Erythroblast (primary cell): ENCODE results near the gene IRAK2.

Source experiments
- GATA1 ChIP-seq: IDR thresholded peaks from 2 replicates; pipeline ENCODE4 v1.6.1; 2011; ENCODE audit warnings: low read depth, mild to moderate bottlenecking, control low read depth, low read length, moderate library complexity
- POLR2A ChIP-seq: IDR thresholded peaks from 2 replicates; pipeline ENCODE4 v1.6.1; 2011; ENCODE audit warnings: mild to moderate bottlenecking, low read length

- TF ChIP-seq POLR2A (no peak), GATA1 (no peak)
Observed at GRCh38 chr3:10193692-10194327, 29.1 kb downstream of the IRAK2 start.
